ENCODE measurements around the gene PATJ.
"Not testable (repeated sequence)": the region's sequence is repeated elsewhere in the genome, so short reads cannot be mapped to it uniquely, and the experiment has no call there.

Gene PATJ

DNA sequence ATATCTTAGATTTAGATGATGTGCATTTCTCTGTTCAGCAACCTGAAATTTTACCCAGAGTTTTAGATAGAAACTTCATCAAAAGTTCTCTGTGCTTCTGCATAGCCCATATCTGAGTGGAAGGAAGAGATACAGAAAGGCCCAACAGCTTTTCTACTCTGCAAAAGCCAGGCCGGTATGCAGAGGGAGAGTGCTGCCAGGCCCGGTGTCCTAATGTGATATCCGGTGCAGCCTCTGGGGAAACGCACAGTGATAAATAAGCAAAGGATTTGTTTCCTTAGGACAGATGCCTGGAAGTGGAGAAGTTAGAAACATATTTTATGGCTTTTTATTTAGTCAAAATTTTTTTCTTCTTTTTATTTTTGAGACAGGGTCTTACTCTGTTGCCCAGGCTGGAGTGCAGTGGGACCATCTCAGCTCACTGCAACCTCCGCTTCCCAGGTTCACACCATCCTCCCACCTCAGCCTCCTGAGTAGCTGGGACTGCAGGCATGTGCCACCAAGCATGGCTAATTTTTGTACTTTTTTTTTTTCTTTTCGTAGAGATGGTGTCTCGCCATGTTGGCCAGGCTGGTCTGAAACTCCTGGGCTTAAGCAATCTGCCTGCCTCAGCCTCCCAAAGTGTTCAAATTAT is 145.8 kb downstream of the PATJ start:
- Histone ChIP-seq H3F3A (ENCODE audit: low read depth) (no peaks in the 10 kb centered on the region), H4K20me1 (ENCODE audit: insufficient read depth, low read length, poor library complexity, severe bottlenecking) (no peaks in the 10 kb centered on the region)
- TF ChIP-seq EZH2phosphoT487 (IDR thresholded peaks at IDR 0.05; ENCODE audit: borderline replicate concordance) = no peak
- TF ChIP-seq, protein P1, sequence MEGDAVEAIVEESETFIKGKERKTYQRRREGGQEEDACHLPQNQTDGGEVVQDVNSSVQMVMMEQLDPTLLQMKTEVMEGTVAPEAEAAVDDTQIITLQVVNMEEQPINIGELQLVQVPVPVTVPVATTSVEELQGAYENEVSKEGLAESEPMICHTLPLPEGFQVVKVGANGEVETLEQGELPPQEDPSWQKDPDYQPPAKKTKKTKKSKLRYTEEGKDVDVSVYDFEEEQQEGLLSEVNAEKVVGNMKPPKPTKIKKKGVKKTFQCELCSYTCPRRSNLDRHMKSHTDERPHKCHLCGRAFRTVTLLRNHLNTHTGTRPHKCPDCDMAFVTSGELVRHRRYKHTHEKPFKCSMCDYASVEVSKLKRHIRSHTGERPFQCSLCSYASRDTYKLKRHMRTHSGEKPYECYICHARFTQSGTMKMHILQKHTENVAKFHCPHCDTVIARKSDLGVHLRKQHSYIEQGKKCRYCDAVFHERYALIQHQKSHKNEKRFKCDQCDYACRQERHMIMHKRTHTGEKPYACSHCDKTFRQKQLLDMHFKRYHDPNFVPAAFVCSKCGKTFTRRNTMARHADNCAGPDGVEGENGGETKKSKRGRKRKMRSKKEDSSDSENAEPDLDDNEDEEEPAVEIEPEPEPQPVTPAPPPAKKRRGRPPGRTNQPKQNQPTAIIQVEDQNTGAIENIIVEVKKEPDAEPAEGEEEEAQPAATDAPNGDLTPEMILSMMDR (conservative IDR thresholded peaks at IDR 0.05; ENCODE audit: low read length) = no peak

DNA sequence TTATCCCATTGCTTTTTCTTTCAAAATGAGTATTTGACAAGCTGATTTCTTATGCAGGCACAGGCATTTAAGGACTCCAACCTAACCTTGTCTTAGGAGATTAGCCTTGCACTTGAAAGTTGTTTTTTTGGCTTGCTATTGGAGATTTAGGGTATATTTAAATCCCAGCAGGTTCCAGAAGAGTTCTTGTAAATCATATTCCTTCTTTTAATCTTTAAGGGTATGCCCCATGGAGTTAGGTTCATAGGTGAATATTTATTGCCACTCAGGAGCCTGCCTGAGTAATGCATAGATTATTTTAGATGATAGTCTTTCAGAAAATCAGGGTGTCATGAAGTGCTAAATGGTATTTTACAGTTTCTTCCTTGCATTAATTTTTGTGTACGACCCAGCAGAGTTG is 146.5 kb downstream of the PATJ start:
- Histone ChIP-seq H3K9me3 (ENCODE audit: insufficient read depth, low read depth, low read length) (no peaks in the 10 kb centered on the region), H3K4me3 (ENCODE audit: low read length, poor library complexity, severe bottlenecking) (no peak overlapping the region), H3K4me2 (ENCODE audit: low read depth, low read length, poor library complexity, severe bottlenecking) (no peak overlapping the region), H3K9ac (ENCODE audit: low read depth, low read length, poor library complexity, severe bottlenecking) (no peak overlapping the region), H4K20me1 (ENCODE audit: insufficient read depth, low read length, poor library complexity, severe bottlenecking) (no peaks in the 10 kb centered on the region), H3K36me3 (ENCODE audit: insufficient read depth, low read length) (no peaks in the 10 kb centered on the region), H3K9me2 (replicated peaks; ENCODE audit: low read depth, low read length) (no peaks in the 10 kb centered on the region), H2AFZ (ENCODE audit: low read length) (no peak overlapping the region), H3K79me2 (ENCODE audit: insufficient read depth, low read length) (no peaks in the 10 kb centered on the region), H3K27me3 (ENCODE audit: insufficient read depth, low read length, poor library complexity, severe bottlenecking) (no peaks in the 10 kb centered on the region), H3F3A (ENCODE audit: low read depth) (no peaks in the 10 kb centered on the region), H3K4me1 (ENCODE audit: insufficient read depth, low read length, poor library complexity, severe bottlenecking) (no peaks in the 10 kb centered on the region)
- TF ChIP-seq, protein P1 (conservative IDR thresholded peaks at IDR 0.05; ENCODE audit: low read length) = no peak
- TF ChIP-seq EZH2phosphoT487 (IDR thresholded peaks at IDR 0.05; ENCODE audit: borderline replicate concordance) = no peak

More for the DNA sequence above, 145.8 kb downstream of the PATJ start:
- Histone ChIP-seq H3K4me2 (ENCODE audit: low read depth, low read length, poor library complexity, severe bottlenecking) (no peak overlapping the region), H3K79me2 (ENCODE audit: insufficient read depth, low read length) (no peaks in the 10 kb centered on the region), H3K4me3 (ENCODE audit: low read length, poor library complexity, severe bottlenecking) (no peak overlapping the region), H3K9me3 (ENCODE audit: insufficient read depth, low read depth, low read length) (no peaks in the 10 kb centered on the region), H3K9ac (ENCODE audit: low read depth, low read length, poor library complexity, severe bottlenecking) (no peak overlapping the region), H2AFZ (ENCODE audit: low read length) (0 out of 2 replicates have a peak overlapping the region, but pooled peaks have one; percentile 19), H3K4me1 (ENCODE audit: insufficient read depth, low read length, poor library complexity, severe bottlenecking) (no peaks in the 10 kb centered on the region), H3K27me3 (ENCODE audit: insufficient read depth, low read length, poor library complexity, severe bottlenecking) (no peaks in the 10 kb centered on the region), H3K36me3 (ENCODE audit: insufficient read depth, low read length) (no peaks in the 10 kb centered on the region), H3K9me2 (replicated peaks; ENCODE audit: low read depth, low read length) (no peaks in the 10 kb centered on the region)

DNA sequence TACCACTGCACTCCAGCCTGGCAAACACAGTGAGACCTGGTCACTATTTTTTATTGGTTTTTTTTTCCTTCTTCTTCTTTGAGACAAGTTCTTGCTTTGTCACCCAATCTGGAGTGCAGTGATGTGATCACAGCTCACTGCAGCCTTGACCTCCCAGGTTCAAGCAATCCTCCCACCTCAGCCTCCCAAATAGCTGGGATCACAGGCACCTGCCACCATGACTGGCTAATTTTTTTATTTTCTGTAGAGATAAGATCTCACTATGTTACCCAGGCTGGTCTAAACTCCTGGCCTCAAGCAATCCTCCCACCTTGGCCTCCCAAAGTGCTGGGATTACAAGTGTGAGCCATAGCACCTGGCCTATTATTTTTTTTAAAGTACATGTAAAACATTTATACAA is 148.2 kb downstream of the PATJ start:
- H3K9me3 ChIP-seq (ENCODE audit: insufficient read depth, low read depth, low read length); H3K4me1 ChIP-seq (ENCODE audit: insufficient read depth, low read length, poor library complexity, severe bottlenecking); H3K9ac ChIP-seq (ENCODE audit: low read depth, low read length, poor library complexity, severe bottlenecking); H3K9me2 ChIP-seq (replicated peaks; ENCODE audit: low read depth, low read length); H3K4me2 ChIP-seq (ENCODE audit: low read depth, low read length, poor library complexity, severe bottlenecking); H4K20me1 ChIP-seq (ENCODE audit: insufficient read depth, low read length, poor library complexity, severe bottlenecking); H3K36me3 ChIP-seq (ENCODE audit: insufficient read depth, low read length); H3F3A ChIP-seq (ENCODE audit: low read depth); H2AFZ ChIP-seq (ENCODE audit: low read length); H3K4me3 ChIP-seq (ENCODE audit: low read length, poor library complexity, severe bottlenecking); H3K27me3 ChIP-seq (ENCODE audit: insufficient read depth, low read length, poor library complexity, severe bottlenecking); H3K79me2 ChIP-seq (ENCODE audit: insufficient read depth, low read length): not testable (repeated sequence)

DNA sequence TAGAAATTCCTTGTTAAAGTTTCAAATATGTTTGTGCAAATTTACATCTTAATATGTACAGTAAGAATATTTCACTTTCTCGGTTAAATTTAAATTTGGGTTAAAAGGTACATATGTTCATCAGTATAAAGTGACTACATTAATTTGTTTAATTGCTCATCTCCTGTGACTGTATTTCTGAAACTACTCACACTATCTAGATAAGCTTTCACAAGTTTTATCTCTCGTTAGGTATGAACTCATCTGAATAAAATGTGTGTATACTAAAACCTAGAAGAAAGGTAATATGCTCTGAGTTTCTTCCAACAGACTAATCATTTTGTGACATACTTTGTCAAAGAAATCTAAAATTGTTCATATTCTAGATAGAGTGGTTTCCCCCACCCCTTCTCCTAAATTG is 150.7 kb downstream of the PATJ start:
- Histone ChIP-seq H3K36me3 (ENCODE audit: insufficient read depth, low read length) (no peaks in the 10 kb centered on the region), H3K79me2 (ENCODE audit: insufficient read depth, low read length) (no peaks in the 10 kb centered on the region)

DNA sequence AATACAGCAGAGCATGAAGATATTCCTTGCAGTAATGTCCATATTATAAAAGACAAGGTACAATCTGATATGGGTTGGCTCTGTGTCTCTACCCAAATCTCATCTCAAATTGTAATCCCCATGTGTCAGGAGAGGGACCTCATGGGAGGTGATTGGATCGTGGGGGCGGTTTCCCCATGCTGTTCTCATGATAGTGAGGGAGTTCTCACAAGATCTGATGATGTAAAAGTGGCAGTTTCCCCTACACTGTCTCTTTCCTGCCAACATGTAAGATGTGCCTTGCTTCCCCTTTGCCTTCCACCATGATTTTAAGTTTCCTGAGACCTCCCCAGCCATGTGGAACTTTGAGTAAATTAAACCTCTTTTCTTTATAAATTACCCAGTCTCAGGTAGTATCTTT is 152.0 kb downstream of the PATJ start:
- not testable (repeated sequence) for H3K4me3 ChIP-seq (ENCODE audit: low read length, poor library complexity, severe bottlenecking); H3K9me2 ChIP-seq (replicated peaks; ENCODE audit: low read depth, low read length); H3K79me2 ChIP-seq (ENCODE audit: insufficient read depth, low read length)

More for the DNA sequence above, 150.7 kb downstream of the PATJ start:
- TF ChIP-seq, protein P1 (conservative IDR thresholded peaks at IDR 0.05; ENCODE audit: low read length) = no peak
- no peak for TF ChIP-seq EZH2phosphoT487 (IDR thresholded peaks at IDR 0.05; ENCODE audit: borderline replicate concordance)
- Histone ChIP-seq H3K4me1 (ENCODE audit: insufficient read depth, low read length, poor library complexity, severe bottlenecking) (no peaks in the 10 kb centered on the region), H4K20me1 (ENCODE audit: insufficient read depth, low read length, poor library complexity, severe bottlenecking) (no peaks in the 10 kb centered on the region), H3K27me3 (ENCODE audit: insufficient read depth, low read length, poor library complexity, severe bottlenecking) (no peaks in the 10 kb centered on the region), H3K9me2 (replicated peaks; ENCODE audit: low read depth, low read length) (no peaks in the 10 kb centered on the region), H3K4me2 (ENCODE audit: low read depth, low read length, poor library complexity, severe bottlenecking) (no peak overlapping the region), H3K4me3 (ENCODE audit: low read length, poor library complexity, severe bottlenecking) (no peak overlapping the region), H3K9me3 (ENCODE audit: insufficient read depth, low read depth, low read length) (no peaks in the 10 kb centered on the region), H3F3A (ENCODE audit: low read depth) (no peaks in the 10 kb centered on the region), H3K9ac (ENCODE audit: low read depth, low read length, poor library complexity, severe bottlenecking) (no peak overlapping the region), H2AFZ (ENCODE audit: low read length) (no peak overlapping the region)

More for the DNA sequence above, 152.0 kb downstream of the PATJ start:
- not testable (repeated sequence) for H3K27me3 ChIP-seq (ENCODE audit: insufficient read depth, low read length, poor library complexity, severe bottlenecking); H3K9me3 ChIP-seq (ENCODE audit: insufficient read depth, low read depth, low read length); H3K4me2 ChIP-seq (ENCODE audit: low read depth, low read length, poor library complexity, severe bottlenecking); H3K9ac ChIP-seq (ENCODE audit: low read depth, low read length, poor library complexity, severe bottlenecking); H2AFZ ChIP-seq (ENCODE audit: low read length); H3K36me3 ChIP-seq (ENCODE audit: insufficient read depth, low read length); H3F3A ChIP-seq (ENCODE audit: low read depth); H3K4me1 ChIP-seq (ENCODE audit: insufficient read depth, low read length, poor library complexity, severe bottlenecking); H4K20me1 ChIP-seq (ENCODE audit: insufficient read depth, low read length, poor library complexity, severe bottlenecking)

Data from Loucy (cell line).